Measurements from ENCODE around the gene TEX48. TPM values are rescaled to one million over a fixed set of nuclear protein-coding genes. Genes with fewer than 3 reads are reported as not detected.

TEX48 gene
- total and polyA plus RNA-seq, 10 of the 15 experiments (the other 5 are each of a cell fraction or from before 2014, with no cell fraction given): not detected

GRCh38 chr9:114621975-114622609 is 59.9 kb downstream of the TEX48 start:
- peaks cover 26% of the 10 kb centered on the region for H3K4me1 ChIP-seq (ENCODE audit: control insufficient read depth, insufficient read depth, low read length)
- H3K27ac ChIP-seq (ENCODE audit: control insufficient read depth, insufficient read depth): no peak overlapping the region
- no peak overlapping the region for H3K9ac ChIP-seq (ENCODE audit: control insufficient read depth, insufficient read depth, low read length)
- in situ Hi-C loops (cut with MboI) (no loop called here), intact Hi-C loops (cut with micrococcal nuclease; ENCODE audit: unreplicated experiment) (no loop called here)
- H3K4me2 ChIP-seq (ENCODE audit: control insufficient read depth, insufficient read depth): no peak overlapping the region
- SMC1A ChIA-PET (ENCODE audit: uncharacterized antibody, unreplicated experiment): interaction anchor here (0.8 to 5.6 kb wide), 4 partner anchors 16 to 31 kb away, joined by 3 to 62 read pairs (median 29); no protein-coding TSS in a partner anchor
- RAD21 ChIA-PET (ENCODE audit: unreplicated experiment): interaction anchor here (1.1 to 1.5 kb wide), 2 partner anchors 30 to 31 kb away, joined by 5 read pairs; no protein-coding TSS in a partner anchor
- no peaks in the 10 kb centered on the region for H3K27me3 ChIP-seq (replicated peaks in 1 of 2; ENCODE audit: control insufficient read depth in 2 of 2, insufficient read depth in 2 of 2, low read length in 1 of 2)
- 98% methylated on average over 2 of the region's 2 CpGs for WGBS (ENCODE audit: insufficient coverage, insufficient replicate concordance, low lambda C conversion rate, missing lambda C conversion rate)
- H3K36me3 ChIP-seq (ENCODE audit: control insufficient read depth in 2 of 2, insufficient read depth in 2 of 2, low read length in 1 of 2): peaks cover 6 to 31% of the 10 kb centered on the region in 2 experiments; a peak in 3 of 4 replicates
- H4K20me1 ChIP-seq (ENCODE audit: control insufficient read depth, insufficient read depth): no peaks in the 10 kb centered on the region
- H3K4me3 ChIP-seq: no peak overlapping the region
- no peaks in the 10 kb centered on the region; the same call in 2 of the 3 replicates for H3K9me3 ChIP-seq (replicated peaks; ENCODE audit: control insufficient read depth, insufficient read depth, low read length)
- CTCF ChIA-PET: interaction anchor here (10.2 kb wide), 1 partner anchor 30 kb away, joined by 74 read pairs; no protein-coding TSS in a partner anchor
- peaks cover 60% of the 10 kb centered on the region for H3K79me2 ChIP-seq (ENCODE audit: control insufficient read depth, insufficient read depth, low read length)
- POLR2A ChIA-PET: interaction anchor here (1.2 to 3.9 kb wide), 2 partner anchors 11 to 31 kb away, joined by 6 to 24 read pairs; partner anchors contain the start of gene TMEM268
- TSS peak; percentile 52 for BruUV-seq (replicated peaks)
- TF ChIP-seq MTA2 (IDR thresholded peaks at IDR 0.05; ENCODE audit: low read depth) (no peak), RELB (IDR thresholded peaks at IDR 0.05; ENCODE audit: low read depth) (no peak), RAD51 (IDR thresholded peaks at IDR 0.05) (no peak), USF2 (IDR thresholded peaks at IDR 0.05; ENCODE audit: borderline replicate concordance, low read depth, low read length) (no peak), TARDBP (IDR thresholded peaks at IDR 0.05; ENCODE audit: borderline replicate concordance) (no peak), TBL1XR1 (IDR thresholded peaks at IDR 0.05; ENCODE audit: low read depth, low read length) (no peak), RUNX3 (IDR thresholded peaks at IDR 0.05; ENCODE audit: low read length) (no peak)
- no peak overlapping the region for H2AFZ ChIP-seq (ENCODE audit: control insufficient read depth, low read depth, low read length)
- DNase-seq (ENCODE audit: low read depth, low spot score): no peak
- ATAC-seq: no peak
- FAIRE-seq: no peak
